Measurements from ENCODE around the gene ZNF286A. TPM values are rescaled to one million over a fixed set of nuclear protein-coding genes. Genes with fewer than 3 reads are reported as not detected.

Gene ZNF286A
- total and polyA plus RNA-seq, 2 donors (not counting 3 experiments of a cell fraction or from before 2014, with no cell fraction given) = 11.7 to 46.5 TPM

GRCh38 chr17:15740570-15741120 lies 41.1 kb downstream of the ZNF286A start:
- Histone ChIP-seq H3K4me1 (ENCODE audit: control insufficient read depth, extremely low read depth, insufficient read depth, low read length) (no peaks in the 10 kb centered on the region), H3K9me1 (replicated peaks; ENCODE audit: control insufficient read depth, extremely low read depth, insufficient read depth, low read length) (no peaks in the 10 kb centered on the region), H3K4me3 (replicated peaks in 1 of 3; ENCODE audit: insufficient read depth in 1 of 3, low read depth in 1 of 3, low read length in 3 of 3) (no peak overlapping the region), H2AFZ (ENCODE audit: low read depth, low read length) (no peak overlapping the region), H3K9ac (replicated peaks; ENCODE audit: extremely low read depth, insufficient read depth, low read length) (no peak overlapping the region), H3K27ac (ENCODE audit: insufficient read depth, low read depth, low read length) (no peak overlapping the region), H4K20me1 (replicated peaks; ENCODE audit: control insufficient read depth, extremely low read depth, insufficient read depth, low read length) (no peaks in the 10 kb centered on the region), H3K36me3 (ENCODE audit: control insufficient read depth in 2 of 2, extremely low read depth in 1 of 2, insufficient read depth in 2 of 2, low read length in 2 of 2) (no peaks in the 10 kb centered on the region), H3K4me2 (ENCODE audit: insufficient read depth, low read length) (no peak overlapping the region), H3K27me3 (ENCODE audit: control insufficient read depth in 2 of 2, insufficient read depth in 2 of 2, low read length in 2 of 2) (no peaks in the 10 kb centered on the region), H3K9me3 (replicated peaks; ENCODE audit: control insufficient read depth, insufficient read depth, low read length) (no peaks in the 10 kb centered on the region), H3K79me2 (ENCODE audit: control insufficient read depth, insufficient read depth, low read length) (no peaks in the 10 kb centered on the region)
- FAIRE-seq = no peak
- intact Hi-C loops (cut with micrococcal nuclease) (no loop called here), dilution Hi-C loops (cut with MboI; ENCODE audit: extremely low pct_ligation_motif_present, low sequenced_read_pairs) (no loop called here)
- ChIA-PET CTCF (no interaction called here), POLR2A (no interaction called here)
- no TSS peak for BruUV-seq (replicated peaks)
- TF ChIP-seq CTCF (IDR thresholded peaks at IDR 0.05; ENCODE audit: extremely low read depth in 1 of 2, insufficient read depth in 1 of 2, low read depth in 1 of 2, low read length in 2 of 2) = no peak
- no peak for TF ChIP-seq JUN (IDR thresholded peaks at IDR 0.05; ENCODE audit: borderline replicate concordance, insufficient read depth, insufficient read length, low read depth)
- TF ChIP-seq MAX (IDR thresholded peaks at IDR 0.05; ENCODE audit: insufficient read depth, insufficient read length) = no peak
- TF ChIP-seq MYC (IDR thresholded peaks at IDR 0.05; ENCODE audit: low read depth, low read length) = no peak
- TF ChIP-seq GATA2 (IDR thresholded peaks at IDR 0.05; ENCODE audit: insufficient read depth, insufficient read length, low read depth, low read length) = no peak
- no peak for DNase-seq (ENCODE audit: low read depth, low spot score)

GRCh38 chr17:15741624-15742023 lies 42.1 kb downstream of the ZNF286A start:
- DNase-seq (ENCODE audit: low read depth, low spot score) (no peak), FAIRE-seq (no peak)
- no TSS peak for BruUV-seq (replicated peaks)
- Histone ChIP-seq H3K79me2 (ENCODE audit: control insufficient read depth, insufficient read depth, low read length) (no peaks in the 10 kb centered on the region), H3K4me1 (ENCODE audit: control insufficient read depth, extremely low read depth, insufficient read depth, low read length) (no peaks in the 10 kb centered on the region), H4K20me1 (replicated peaks; ENCODE audit: control insufficient read depth, extremely low read depth, insufficient read depth, low read length) (no peaks in the 10 kb centered on the region), H3K27me3 (ENCODE audit: control insufficient read depth in 2 of 2, insufficient read depth in 2 of 2, low read length in 2 of 2) (peaks cover 0 to 7% of the 10 kb centered on the region in 2 experiments), H3K4me2 (ENCODE audit: insufficient read depth, low read length) (no peak overlapping the region), H3K9ac (replicated peaks; ENCODE audit: extremely low read depth, insufficient read depth, low read length) (no peak overlapping the region), H3K27ac (ENCODE audit: insufficient read depth, low read depth, low read length) (no peak overlapping the region), H3K4me3 (replicated peaks in 1 of 3; ENCODE audit: insufficient read depth in 1 of 3, low read depth in 1 of 3, low read length in 3 of 3) (no peak overlapping the region), H3K9me1 (replicated peaks; ENCODE audit: control insufficient read depth, extremely low read depth, insufficient read depth, low read length) (no peaks in the 10 kb centered on the region), H3K9me3 (replicated peaks; ENCODE audit: control insufficient read depth, insufficient read depth, low read length) (no peaks in the 10 kb centered on the region), H2AFZ (ENCODE audit: low read depth, low read length) (no peak overlapping the region), H3K36me3 (ENCODE audit: control insufficient read depth in 2 of 2, extremely low read depth in 1 of 2, insufficient read depth in 2 of 2, low read length in 2 of 2) (no peaks in the 10 kb centered on the region)
- no peak for TF ChIP-seq FOS (IDR thresholded peaks at IDR 0.05; ENCODE audit: borderline replicate concordance, insufficient read depth, low read length)
- no peak for TF ChIP-seq EZH2 (IDR thresholded peaks at IDR 0.05; ENCODE audit: borderline replicate concordance, low read depth, low read length, severe bottlenecking)
- TF ChIP-seq JUN (IDR thresholded peaks at IDR 0.05; ENCODE audit: borderline replicate concordance, insufficient read depth, insufficient read length, low read depth) = no peak
- no peak for TF ChIP-seq POLR2A (IDR thresholded peaks at IDR 0.05; ENCODE audit: low read depth, low read length)
- TF ChIP-seq POLR2AphosphoS5 (IDR thresholded peaks at IDR 0.05; ENCODE audit: insufficient read depth, low read depth, low read length) = no peak
- no peak for TF ChIP-seq MYC (IDR thresholded peaks at IDR 0.05; ENCODE audit: low read depth, low read length)
- no peak for TF ChIP-seq CTCF (IDR thresholded peaks at IDR 0.05; ENCODE audit: extremely low read depth in 1 of 2, insufficient read depth in 1 of 2, low read depth in 1 of 2, low read length in 2 of 2)
- no peak for TF ChIP-seq MAX (IDR thresholded peaks at IDR 0.05; ENCODE audit: insufficient read depth, insufficient read length)
- dilution Hi-C loops (cut with MboI; ENCODE audit: extremely low pct_ligation_motif_present, low sequenced_read_pairs) = no loop called here
- intact Hi-C loops (cut with micrococcal nuclease) = no loop called here
- POLR2A ChIA-PET = no interaction called here
- CTCF ChIA-PET = no interaction called here

Measured in endothelial cell of umbilical vein (primary cell).